ENCODE results near the gene OR1D5.

The OR1D5 gene

GRCh38 chr17:3020381-3020780 is 43.0 kb downstream of the OR1D5 start:
- no peak overlapping the region for H3K4ac ChIP-seq (ENCODE audit: low read length)
- H3K79me1 ChIP-seq (ENCODE audit: low read depth, low read length) = peaks cover 3% of the 10 kb centered on the region
- H3K4me3 ChIP-seq (ENCODE audit: low read length in 2 of 2) = no peak overlapping the region
- H3K36me3 ChIP-seq (replicated peaks in 1 of 2; ENCODE audit: control insufficient read depth in 2 of 2, insufficient read depth in 2 of 2, low read length in 2 of 2) = no peaks in the 10 kb centered on the region
- no peak overlapping the region for H3K23ac ChIP-seq (ENCODE audit: low read depth, low read length, poor library complexity)
- H2BK120ac ChIP-seq (ENCODE audit: low read depth, low read length) = no peak overlapping the region
- no peak overlapping the region for H2BK12ac ChIP-seq (ENCODE audit: low read length)
- H2AFZ ChIP-seq (ENCODE audit: low read length) = no peak overlapping the region
- no peak overlapping the region for H3K27ac ChIP-seq (replicated peaks; ENCODE audit: low read length)
- no peak overlapping the region for H2BK5ac ChIP-seq (ENCODE audit: low read length)
- no peak overlapping the region for H2BK15ac ChIP-seq (ENCODE audit: low read length)
- DNase-seq (ENCODE audit: low spot score) = no peak
- WGBS, 2 donors (ENCODE audit: extremely low coverage in 2 of 2, insufficient read length in 2 of 2, insufficient replicate concordance in 1 of 2) = no CpG with 5 or more reads among the region's 16 CpGs
- no peak overlapping the region for H3K18ac ChIP-seq (ENCODE audit: low read length)
- H3K27me3 ChIP-seq (ENCODE audit: control insufficient read depth in 3 of 3, insufficient read depth in 3 of 3, low read depth in 1 of 3, low read length in 3 of 3) = no peaks in the 10 kb centered on the region
- H3K4me1 ChIP-seq (ENCODE audit: control insufficient read depth in 2 of 2, insufficient read depth in 1 of 2, low read depth in 1 of 2, low read length in 2 of 2) = no peaks in the 10 kb centered on the region
- no peak overlapping the region for H2AK5ac ChIP-seq (ENCODE audit: low read depth, low read length)
- H3K4me2 ChIP-seq (ENCODE audit: insufficient read depth, low read length, poor library complexity, severe bottlenecking) = no peak overlapping the region
- peaks cover 3 to 4% of the 10 kb centered on the region in 2 donors for H3K9me3 ChIP-seq (replicated peaks in 1 of 2; ENCODE audit: control insufficient read depth in 2 of 2, insufficient read depth in 1 of 2, low read depth in 1 of 2, low read length in 2 of 2)
- no peak overlapping the region for H4K8ac ChIP-seq (ENCODE audit: low read depth, low read length)
- H3K9ac ChIP-seq (ENCODE audit: low read depth, low read length, poor library complexity) = no peak overlapping the region
- no peak overlapping the region for H4K91ac ChIP-seq (ENCODE audit: low read depth, low read length, poor library complexity)
- no peak overlapping the region for H3K14ac ChIP-seq (ENCODE audit: low read length)

- Histone ChIP-seq H2BK5ac (ENCODE audit: low read length) (no peak overlapping the region), H3K4ac (ENCODE audit: low read length) (no peak overlapping the region), H3K27ac (replicated peaks; ENCODE audit: low read length) (no peak overlapping the region), H2BK120ac (ENCODE audit: low read depth, low read length) (no peak overlapping the region), H4K8ac (ENCODE audit: low read depth, low read length) (no peak overlapping the region), H2AK5ac (ENCODE audit: low read depth, low read length) (peak overlapping the region; percentile 17), H3K14ac (ENCODE audit: low read length) (no peak overlapping the region), H3K79me1 (ENCODE audit: low read depth, low read length) (peaks cover 1% of the 10 kb centered on the region), H3K9me3 (replicated peaks in 1 of 2; ENCODE audit: control insufficient read depth in 2 of 2, insufficient read depth in 1 of 2, low read depth in 1 of 2, low read length in 2 of 2) (peaks cover 3 to 4% of the 10 kb centered on the region in 2 donors), H4K91ac (ENCODE audit: low read depth, low read length, poor library complexity) (no peak overlapping the region), H2BK12ac (ENCODE audit: low read length) (no peak overlapping the region), H3K18ac (ENCODE audit: low read length) (peak overlapping the region; percentile 13), H3K9ac (ENCODE audit: low read depth, low read length, poor library complexity) (no peak overlapping the region), H3K36me3 (replicated peaks in 1 of 2; ENCODE audit: control insufficient read depth in 2 of 2, insufficient read depth in 2 of 2, low read length in 2 of 2) (no peaks in the 10 kb centered on the region), H2BK15ac (ENCODE audit: low read length) (peak overlapping the region; percentile 18), H3K4me1 (ENCODE audit: control insufficient read depth in 2 of 2, insufficient read depth in 1 of 2, low read depth in 1 of 2, low read length in 2 of 2) (no peaks in the 10 kb centered on the region), H3K27me3 (ENCODE audit: control insufficient read depth in 3 of 3, insufficient read depth in 3 of 3, low read depth in 1 of 3, low read length in 3 of 3) (no peaks in the 10 kb centered on the region), H3K4me3 (ENCODE audit: low read length in 2 of 2) (no peak overlapping the region), H2AFZ (ENCODE audit: low read length) (no peak overlapping the region), H3K23ac (ENCODE audit: low read depth, low read length, poor library complexity) (peak overlapping the region; percentile 16), H3K4me2 (ENCODE audit: insufficient read depth, low read length, poor library complexity, severe bottlenecking) (no peak overlapping the region)
- no CpG with 5 or more reads among the region's 9 CpGs for WGBS, 2 donors (ENCODE audit: extremely low coverage in 2 of 2, insufficient read length in 2 of 2, insufficient replicate concordance in 1 of 2)
- no peak for DNase-seq (ENCODE audit: low spot score)
Measured at GRCh38 chr17:3019761-3020160, 43.6 kb downstream of the OR1D5 start.

GRCh38 chr17:3017936-3018335 is 45.5 kb downstream of the OR1D5 start:
- Histone ChIP-seq H2BK12ac (ENCODE audit: low read length) (no peak overlapping the region), H4K8ac (ENCODE audit: low read depth, low read length) (no peak overlapping the region), H3K79me1 (ENCODE audit: low read depth, low read length) (no peaks in the 10 kb centered on the region), H2BK15ac (ENCODE audit: low read length) (no peak overlapping the region), H2BK120ac (ENCODE audit: low read depth, low read length) (no peak overlapping the region), H3K4me3 (ENCODE audit: low read length in 2 of 2) (no peak overlapping the region), H3K27ac (replicated peaks; ENCODE audit: low read length) (no peak overlapping the region), H3K4ac (ENCODE audit: low read length) (no peak overlapping the region), H3K36me3 (replicated peaks in 1 of 2; ENCODE audit: control insufficient read depth in 2 of 2, insufficient read depth in 2 of 2, low read length in 2 of 2) (no peaks in the 10 kb centered on the region), H3K23ac (ENCODE audit: low read depth, low read length, poor library complexity) (no peak overlapping the region), H2BK5ac (ENCODE audit: low read length) (no peak overlapping the region), H2AK5ac (ENCODE audit: low read depth, low read length) (peak overlapping the region; percentile 31), H3K14ac (ENCODE audit: low read length) (no peak overlapping the region), H3K27me3 (ENCODE audit: control insufficient read depth in 3 of 3, insufficient read depth in 3 of 3, low read depth in 1 of 3, low read length in 3 of 3) (no peaks in the 10 kb centered on the region), H3K9me3 (replicated peaks in 1 of 2; ENCODE audit: control insufficient read depth in 2 of 2, insufficient read depth in 1 of 2, low read depth in 1 of 2, low read length in 2 of 2) (peaks cover 0 to 2% of the 10 kb centered on the region in 2 donors), H4K91ac (ENCODE audit: low read depth, low read length, poor library complexity) (no peak overlapping the region), H3K9ac (ENCODE audit: low read depth, low read length, poor library complexity) (no peak overlapping the region), H3K18ac (ENCODE audit: low read length) (no peak overlapping the region), H3K4me2 (ENCODE audit: insufficient read depth, low read length, poor library complexity, severe bottlenecking) (no peak overlapping the region), H3K4me1 (ENCODE audit: control insufficient read depth in 2 of 2, insufficient read depth in 1 of 2, low read depth in 1 of 2, low read length in 2 of 2) (no peaks in the 10 kb centered on the region), H2AFZ (ENCODE audit: low read length) (no peak overlapping the region)
- no CpG with 5 or more reads among the region's 15 CpGs for WGBS, 2 donors (ENCODE audit: extremely low coverage in 2 of 2, insufficient read length in 2 of 2, insufficient replicate concordance in 1 of 2)
- DNase-seq (ENCODE audit: low spot score) = no peak

GRCh38 chr17:3015890-3016289 is 47.5 kb downstream of the OR1D5 start:
- no peaks in the 10 kb centered on the region for H3K36me3 ChIP-seq (replicated peaks in 1 of 2; ENCODE audit: control insufficient read depth in 2 of 2, insufficient read depth in 2 of 2, low read length in 2 of 2)
- H4K8ac ChIP-seq (ENCODE audit: low read depth, low read length) = no peak overlapping the region
- no peaks in the 10 kb centered on the region for H3K27me3 ChIP-seq (ENCODE audit: control insufficient read depth in 3 of 3, insufficient read depth in 3 of 3, low read depth in 1 of 3, low read length in 3 of 3)
- no peak overlapping the region for H2BK12ac ChIP-seq (ENCODE audit: low read length)
- peaks cover 0 to 3% of the 10 kb centered on the region in 2 donors for H3K4me1 ChIP-seq (ENCODE audit: control insufficient read depth in 2 of 2, insufficient read depth in 1 of 2, low read depth in 1 of 2, low read length in 2 of 2)
- H3K79me1 ChIP-seq (ENCODE audit: low read depth, low read length) = no peaks in the 10 kb centered on the region
- no peak overlapping the region for H2AFZ ChIP-seq (ENCODE audit: low read length)
- H3K4ac ChIP-seq (ENCODE audit: low read length) = no peak overlapping the region
- H3K27ac ChIP-seq (replicated peaks; ENCODE audit: low read length) = no peak overlapping the region
- no peak overlapping the region for H3K4me3 ChIP-seq (ENCODE audit: low read length in 2 of 2)
- H2AK5ac ChIP-seq (ENCODE audit: low read depth, low read length) = no peak overlapping the region
- no peak for DNase-seq (ENCODE audit: low spot score)
- no peak overlapping the region for H3K23ac ChIP-seq (ENCODE audit: low read depth, low read length, poor library complexity)
- no peak overlapping the region for H3K4me2 ChIP-seq (ENCODE audit: insufficient read depth, low read length, poor library complexity, severe bottlenecking)
- no CpG with 5 or more reads among the region's 7 CpGs for WGBS, 2 donors (ENCODE audit: extremely low coverage in 2 of 2, insufficient read length in 2 of 2, insufficient replicate concordance in 1 of 2)
- no peak overlapping the region for H3K14ac ChIP-seq (ENCODE audit: low read length)
- H3K9me3 ChIP-seq (replicated peaks in 1 of 2; ENCODE audit: control insufficient read depth in 2 of 2, insufficient read depth in 1 of 2, low read depth in 1 of 2, low read length in 2 of 2) = no peaks in the 10 kb centered on the region
- H3K18ac ChIP-seq (ENCODE audit: low read length) = no peak overlapping the region
- no peak overlapping the region for H2BK120ac ChIP-seq (ENCODE audit: low read depth, low read length)
- H2BK15ac ChIP-seq (ENCODE audit: low read length) = no peak overlapping the region
- H2BK5ac ChIP-seq (ENCODE audit: low read length) = no peak overlapping the region
- no peak overlapping the region for H3K9ac ChIP-seq (ENCODE audit: low read depth, low read length, poor library complexity)
- no peak overlapping the region for H4K91ac ChIP-seq (ENCODE audit: low read depth, low read length, poor library complexity)

Data from neuronal stem cell (in vitro differentiated cells).